Activated naive CD4-positive, alpha-beta T cell treated with anti-CD3 and anti-CD28 coated beads, Interleukin-2, amount 50 U/mL, for 72 hours (primary cell): ENCODE measurements around the gene IGF2BP2. TPM values are rescaled to one million over a fixed set of nuclear protein-coding genes. Genes with fewer than 3 reads are reported as not detected.

Experiments
- ATAC-seq, 2 donors: fragments of 150-1000 bp; cut with Tn5 transposase; 2 replicates each; pipeline ENCODE4 v1.10.0; 2021; ENCODE audit warnings: mild to moderate bottlenecking in 2 of 2, moderate library complexity in 2 of 2
- DNase-seq, 2 donors: peaks; one replicate each; pipeline ENCODE4 v3.0.0; 2021 to 2022; ENCODE audit warnings: low spot score in 2 of 2
- H3K27ac Mint-ChIP-seq, 2 donors: one replicate each; pipeline ENCODE4 v1.8.0; 2022; ENCODE audit warnings: mild to moderate bottlenecking in 2 of 2, mixed read lengths in 2 of 2
- H3K36me3 Mint-ChIP-seq, 2 donors: one replicate each; pipeline ENCODE4 v1.8.0; 2022; ENCODE audit warnings: mixed read lengths in 2 of 2
- H3K9me3 Mint-ChIP-seq, 2 donors: one replicate each; pipeline ENCODE4 v1.8.0; 2022; ENCODE audit warnings: mixed read lengths in 2 of 2
- total RNA-seq, 2 donors: library from RNA; stranded (reverse); gene quantifications; one replicate each; pipeline ENCODE4 v1.2.3, GENCODE V29; 2022

Gene IGF2BP2
- total RNA-seq, 2 donors from 2014 or later, result 0.46 to 2.9 TPM

- no peak for ATAC-seq
- Mint-ChIP-seq H3K36me3 (no peaks in the 10 kb centered on the region), H3K27ac (no peak overlapping the region), H3K9me3 (no peaks in the 10 kb centered on the region)
- DNase-seq, result no peak
Observed at GRCh38 chr3:185764163-185764979, 60.5 kb downstream of the IGF2BP2 start.

GRCh38 chr3:185763347-185764005 lies 61.4 kb downstream of the IGF2BP2 start:
- DNase-seq, result no peak
- no peaks in the 10 kb centered on the region for H3K9me3 Mint-ChIP-seq
- ATAC-seq, result no peak
- no peak overlapping the region for H3K27ac Mint-ChIP-seq
- no peaks in the 10 kb centered on the region for H3K36me3 Mint-ChIP-seq

- no peaks in the 10 kb centered on the region for H3K36me3 Mint-ChIP-seq
- no peaks in the 10 kb centered on the region for H3K9me3 Mint-ChIP-seq
- no peak for DNase-seq
- ATAC-seq, result no peak
- H3K27ac Mint-ChIP-seq, result no peak overlapping the region
Observed at GRCh38 chr3:185760550-185760949, 64.3 kb downstream of the IGF2BP2 start.

DNA sequence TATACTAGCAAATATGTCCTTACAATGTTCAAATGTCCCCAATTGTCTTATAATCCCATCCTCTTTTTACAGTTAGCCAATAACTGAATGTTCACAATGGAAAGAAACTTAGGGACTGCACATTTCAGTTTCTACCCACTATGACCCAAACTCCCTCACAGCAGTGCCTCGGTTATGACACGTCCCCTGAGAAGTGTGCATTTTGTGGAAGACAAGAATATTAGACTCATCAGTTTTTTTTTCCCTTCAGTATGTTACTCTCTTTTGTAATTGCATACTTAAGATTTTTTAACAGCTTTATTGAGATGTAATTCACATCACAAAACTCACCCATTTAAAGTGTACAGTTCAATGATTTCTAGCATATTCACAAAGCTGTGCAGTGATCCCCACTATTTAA lies 64.8 kb downstream of the IGF2BP2 start:
- Mint-ChIP-seq H3K27ac (no peak overlapping the region), H3K9me3 (no peaks in the 10 kb centered on the region), H3K36me3 (no peaks in the 10 kb centered on the region)
- ATAC-seq, result no peak
- no peak for DNase-seq

- DNase-seq (no peak), ATAC-seq (no peak)
- peaks cover 0 to 3% of the 10 kb centered on the region in 2 donors for H3K36me3 Mint-ChIP-seq
- H3K27ac Mint-ChIP-seq, result no peak overlapping the region
- peaks cover 2% of the 10 kb centered on the region in 2 donors for H3K9me3 Mint-ChIP-seq
Observed at GRCh38 chr3:185759512-185759911, 65.3 kb downstream of the IGF2BP2 start.

DNA sequence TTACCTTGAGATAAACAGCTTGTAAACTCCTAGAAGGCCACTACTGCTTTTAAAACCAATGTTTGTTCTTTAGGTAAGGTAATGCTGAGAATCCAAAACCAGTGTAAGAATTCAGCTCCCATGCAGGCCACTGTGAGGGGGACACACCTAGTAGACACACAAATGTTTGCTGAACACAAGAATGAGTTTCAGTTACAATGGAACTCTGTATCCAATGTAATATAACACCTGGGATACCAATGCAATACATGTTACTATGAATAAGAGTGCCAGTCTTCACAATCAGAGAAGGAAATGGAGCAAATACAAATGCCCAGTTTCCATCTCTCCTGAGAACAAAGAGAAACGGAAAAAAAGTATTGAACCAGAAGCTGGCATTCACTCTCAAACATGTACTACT lies 65.9 kb downstream of the IGF2BP2 start:
- Mint-ChIP-seq H3K27ac (no peak overlapping the region), H3K9me3 (peaks cover 5 to 6% of the 10 kb centered on the region in 2 donors), H3K36me3 (peaks cover 0 to 8% of the 10 kb centered on the region in 2 donors)
- ATAC-seq (no peak), DNase-seq (no peak)

GRCh38 chr3:185757176-185757575 lies 67.7 kb downstream of the IGF2BP2 start:
- no peak for DNase-seq
- no peak for ATAC-seq
- Mint-ChIP-seq H3K36me3 (peaks cover 0 to 8% of the 10 kb centered on the region in 2 donors), H3K27ac (no peak overlapping the region), H3K9me3 (peaks cover 5 to 6% of the 10 kb centered on the region in 2 donors)

DNA sequence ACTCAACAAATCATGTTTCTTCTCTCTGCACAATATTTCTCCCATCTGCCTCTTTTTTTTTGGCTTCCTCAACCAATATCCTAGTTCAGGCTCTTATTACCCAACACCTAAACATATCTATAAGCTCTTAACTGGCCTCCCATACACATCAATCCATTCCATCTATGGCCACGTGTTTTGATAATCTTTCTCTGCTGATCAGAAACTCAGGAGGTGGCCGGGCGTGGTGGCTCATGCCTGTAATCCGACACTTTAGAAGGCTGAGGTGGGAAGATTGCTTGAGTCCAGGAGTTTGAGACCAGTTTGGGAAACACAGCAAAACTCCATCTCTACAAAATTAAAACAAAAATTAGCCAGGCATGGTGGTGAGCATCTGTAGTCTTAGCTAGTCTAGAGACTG lies 68.4 kb downstream of the IGF2BP2 start:
- Mint-ChIP-seq H3K36me3 (peaks cover 0 to 8% of the 10 kb centered on the region in 2 donors), H3K9me3 (peaks cover 5 to 6% of the 10 kb centered on the region in 2 donors), H3K27ac (no peak overlapping the region)
- DNase-seq (no peak), ATAC-seq (no peak)

DNA sequence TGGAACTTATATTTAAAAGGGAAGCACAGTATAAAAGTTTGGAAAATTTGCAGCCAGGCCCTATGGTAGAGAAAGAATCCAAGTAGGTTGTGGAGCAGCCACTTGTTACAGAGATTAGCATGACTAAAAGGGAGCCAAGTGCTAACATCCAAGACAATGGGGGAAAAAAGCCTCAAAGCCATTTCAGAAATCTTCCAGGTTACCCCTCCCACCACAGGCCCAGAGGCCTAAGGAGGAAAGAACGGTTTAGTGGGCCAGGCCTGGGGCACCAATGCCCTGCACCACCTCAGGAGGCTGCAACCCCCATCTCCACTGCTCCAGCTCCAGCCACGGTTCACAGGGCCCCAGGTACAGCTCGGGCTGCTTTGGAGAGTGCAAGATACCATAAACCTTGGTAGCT lies 69.9 kb downstream of the IGF2BP2 start:
- H3K9me3 Mint-ChIP-seq, result peaks cover 5 to 6% of the 10 kb centered on the region in 2 donors
- ATAC-seq (no peak), DNase-seq (no peak)
- H3K27ac Mint-ChIP-seq, result no peak overlapping the region
- H3K36me3 Mint-ChIP-seq, result peaks cover 0 to 8% of the 10 kb centered on the region in 2 donors

- ATAC-seq (no peak), DNase-seq (no peak)
- Mint-ChIP-seq H3K9me3 (peaks cover 5 to 6% of the 10 kb centered on the region in 2 donors), H3K36me3 (peaks cover 0 to 8% of the 10 kb centered on the region in 2 donors), H3K27ac (no peak overlapping the region)
Observed at GRCh38 chr3:185753354-185753753, 71.5 kb downstream of the IGF2BP2 start.

DNA sequence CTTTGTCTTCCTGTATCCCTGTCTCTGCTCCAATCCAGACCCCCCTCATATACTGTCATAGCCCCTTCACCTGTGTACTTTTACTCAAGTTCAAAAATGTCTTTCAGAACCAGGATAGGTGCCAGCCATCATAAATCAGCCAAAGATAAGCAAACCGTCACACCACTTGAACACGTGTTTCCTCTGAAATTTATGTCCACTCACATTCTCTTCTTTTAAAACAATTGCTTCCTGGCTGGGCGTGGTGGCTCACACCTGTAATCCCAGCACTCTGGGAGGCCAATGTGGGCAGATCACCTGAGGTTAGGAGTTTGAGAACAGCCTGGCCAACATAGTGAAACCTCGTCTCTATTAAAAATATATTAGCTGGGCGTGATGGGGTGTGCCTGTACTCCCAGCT lies 74.1 kb downstream of the IGF2BP2 start:
- H3K9me3 Mint-ChIP-seq, result peaks cover 5 to 6% of the 10 kb centered on the region in 2 donors

DNA sequence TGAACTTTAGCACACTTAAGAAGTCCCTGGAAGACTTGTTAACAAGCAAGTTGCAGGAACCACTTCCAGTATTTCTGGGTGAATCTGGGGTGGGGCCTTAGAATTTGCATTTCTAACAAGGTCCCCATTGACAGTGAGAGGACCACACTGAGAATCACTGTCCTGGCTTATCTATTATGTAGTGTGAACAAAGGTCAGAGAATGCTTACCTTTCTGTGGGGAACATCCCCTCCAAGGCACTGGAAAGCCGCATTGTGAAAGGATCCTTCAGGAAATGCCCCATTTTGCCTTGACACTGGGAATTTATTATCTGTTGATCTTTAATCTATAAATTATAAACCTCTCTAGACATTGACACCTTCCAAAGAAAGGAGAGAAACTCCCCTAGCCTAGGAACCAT lies 74.8 kb downstream of the IGF2BP2 start:
- ATAC-seq (no peak), DNase-seq (no peak)
- Mint-ChIP-seq H3K27ac (no peak overlapping the region), H3K9me3 (peaks cover 5 to 6% of the 10 kb centered on the region in 2 donors), H3K36me3 (peaks cover 0 to 8% of the 10 kb centered on the region in 2 donors)

More for the DNA sequence above, 74.1 kb downstream of the IGF2BP2 start:
- Mint-ChIP-seq H3K27ac (no peak overlapping the region), H3K36me3 (peaks cover 0 to 8% of the 10 kb centered on the region in 2 donors)
- ATAC-seq (no peak), DNase-seq (no peak)

DNA sequence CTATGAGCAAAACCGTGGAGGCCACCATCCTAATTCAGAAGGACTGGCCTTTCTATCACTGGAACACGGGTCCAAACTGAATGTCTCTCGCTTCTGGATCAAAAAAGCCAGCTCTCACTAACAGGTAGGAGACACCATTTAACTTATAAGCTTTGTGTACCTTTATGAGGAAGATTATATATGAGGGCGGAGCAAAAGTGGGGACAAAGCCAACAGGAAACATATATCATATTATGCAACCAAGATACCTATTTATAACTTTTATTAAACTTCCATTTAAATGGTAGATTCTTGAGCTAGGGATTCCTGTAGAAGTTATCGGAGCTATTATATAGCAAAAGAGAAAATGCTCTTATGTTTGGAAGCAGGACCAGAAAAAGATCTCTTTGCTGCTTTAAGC lies 78.4 kb downstream of the IGF2BP2 start:
- H3K27ac Mint-ChIP-seq, result no peak overlapping the region
- no peak for ATAC-seq
- no peaks in the 10 kb centered on the region for H3K36me3 Mint-ChIP-seq
- no peak for DNase-seq
- no peaks in the 10 kb centered on the region for H3K9me3 Mint-ChIP-seq

DNA sequence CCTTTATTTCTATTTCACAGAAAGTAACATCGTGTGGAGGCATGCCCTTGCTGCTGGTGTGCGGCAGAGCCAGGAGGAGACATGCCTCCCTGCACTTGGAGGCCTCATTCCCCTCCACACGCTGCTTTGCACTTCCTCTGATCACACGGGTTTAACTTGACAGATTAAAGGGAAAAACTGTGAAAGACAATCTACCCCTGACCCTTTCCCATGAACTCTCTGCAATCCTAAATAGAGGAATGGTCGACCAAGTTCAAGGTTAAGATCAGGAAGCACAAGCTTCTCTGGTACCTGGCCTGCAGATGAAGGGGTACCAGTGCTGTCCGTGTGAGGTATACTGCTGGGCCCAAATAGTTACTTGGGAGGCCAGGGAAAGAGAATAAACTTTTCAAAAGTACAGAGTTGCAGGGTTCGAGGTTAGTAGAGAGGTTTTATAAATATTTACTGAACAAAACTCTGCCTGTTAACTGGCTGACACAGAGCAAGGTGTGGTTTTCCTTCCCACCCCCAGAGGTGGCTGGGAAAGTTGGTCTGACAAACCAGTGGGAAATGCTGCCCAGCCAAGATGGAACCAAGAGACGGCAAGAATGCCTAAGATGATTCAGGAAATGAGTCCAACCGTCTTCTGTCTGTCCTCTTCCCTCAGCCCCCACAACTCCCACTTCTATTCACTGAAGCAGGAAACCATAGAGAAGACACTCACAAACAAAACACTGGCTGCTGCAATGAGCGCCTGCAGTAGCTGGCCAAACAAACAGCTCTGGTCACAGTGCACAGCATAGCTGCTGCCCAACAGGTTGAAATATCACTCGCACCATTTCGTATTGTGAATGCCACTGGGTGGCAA lies 79.6 kb downstream of the IGF2BP2 start:
- H3K27ac Mint-ChIP-seq, result no peak overlapping the region
- ATAC-seq (no peak), DNase-seq (no peak)
- H3K9me3 Mint-ChIP-seq, result no peaks in the 10 kb centered on the region
- H3K36me3 Mint-ChIP-seq, result no peaks in the 10 kb centered on the region

- ATAC-seq, result no peak
- H3K36me3 Mint-ChIP-seq, result no peaks in the 10 kb centered on the region
- no peak overlapping the region for H3K27ac Mint-ChIP-seq
- DNase-seq, result no peak
- no peaks in the 10 kb centered on the region for H3K9me3 Mint-ChIP-seq
Observed at GRCh38 chr3:185741586-185741985, 83.3 kb downstream of the IGF2BP2 start.

DNA sequence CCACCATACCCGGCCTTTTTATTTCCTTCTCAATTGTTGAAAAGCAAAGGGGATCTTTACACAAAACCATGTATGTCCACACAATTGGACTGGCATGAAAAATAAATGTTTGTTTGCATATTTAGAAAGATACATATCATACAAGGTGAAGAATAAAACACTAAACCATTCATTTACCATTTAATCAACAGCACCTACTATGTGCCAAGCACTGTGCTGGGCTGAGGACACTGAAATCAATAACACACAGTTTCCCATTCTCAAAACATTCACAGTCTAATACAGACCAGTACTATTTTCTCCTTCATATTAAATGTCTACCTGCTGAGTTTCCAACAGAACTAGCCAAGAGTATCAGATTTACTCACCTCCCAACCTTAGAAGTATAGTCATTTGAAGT lies 84.7 kb downstream of the IGF2BP2 start:
- H3K9me3 Mint-ChIP-seq, result no peaks in the 10 kb centered on the region
- no peak overlapping the region for H3K27ac Mint-ChIP-seq
- no peaks in the 10 kb centered on the region for H3K36me3 Mint-ChIP-seq
- no peak for DNase-seq
- no peak for ATAC-seq

DNA sequence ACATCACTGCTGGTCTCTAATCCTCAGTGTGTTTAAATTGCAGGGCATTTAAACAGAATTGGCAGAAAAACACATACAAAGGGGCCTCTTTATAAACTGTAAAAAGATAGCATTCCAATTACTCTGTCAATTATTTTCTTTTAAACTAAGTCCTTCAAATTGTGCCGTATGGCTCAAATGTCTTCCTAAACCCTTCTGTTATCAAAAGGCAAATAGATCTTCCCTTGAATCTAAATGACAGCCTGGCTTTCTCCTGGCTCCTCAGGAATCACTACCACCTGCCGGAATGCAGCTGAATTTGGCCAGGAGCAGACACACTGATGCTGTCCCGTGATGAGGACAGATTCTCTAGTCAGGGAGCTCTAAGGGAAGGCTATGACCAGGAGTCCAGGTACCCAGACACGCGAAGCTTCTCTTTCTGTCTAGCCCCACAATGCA lies 85.6 kb downstream of the IGF2BP2 start:
- Mint-ChIP-seq H3K27ac (no peak overlapping the region), H3K9me3 (no peaks in the 10 kb centered on the region), H3K36me3 (no peaks in the 10 kb centered on the region)
- no peak for ATAC-seq
- no peak for DNase-seq
